K562 (cell line): ENCODE data around the gene HECA. TPM values are rescaled to one million over a fixed set of nuclear protein-coding genes. Genes with fewer than 3 reads are reported as not detected.

ENCODE experiments used
- ATAC-seq: fragments of 200-7000 bp; cut with Tn5 transposase; 3 replicates; pipeline ENCODE4 v1.9.1; 2020; ENCODE audit warnings: moderate library complexity
- BruUV-seq: library from RNA; stranded (reverse); fragments of 400-500 nt; replicated peaks from 2 replicates; lab custom pipeline; 2021; lab: Mats Ljungman, UMichigan
- CTCF ChIA-PET: fragments of 300-600 bp; formaldehyde crosslinking; extraction: SDS; loops from one replicate; lab custom pipeline; 2021; ENCODE audit warnings: low intra/inter-chr PET ratio; lab: Yijun Ruan, JAX
- POLR2A ChIA-PET: fragments of 300-600, 350-650 bp; sonication (Branson Sonifier 250); formaldehyde crosslinking; extraction: SDS; loops from one replicate; lab custom pipeline; 2021; ENCODE audit warnings: antibody characterized with exemption, inconsistent platforms; lab: Yijun Ruan, JAX
- DNase-seq, 4 experiments: peaks; one replicate each; pipeline versions ENCODE4 v3.0.0 to v3.0.0-alpha.2; 2011 to 2018; ENCODE audit warnings: low spot score in 3 of 4, mixed read lengths in 3 of 4; ENCODE audit errors: extremely low read depth in 1 of 4
- FAIRE-seq: peaks from 2 replicates; lab custom pipeline; 2011; peaks lifted over from hg19 to GRCh38; lab: Jason Lieb, UNC
- H2AFZ ChIP-seq: 2 replicates; pipeline ENCODE4 v1.6.0; 2011; ENCODE audit warnings: low read depth, low read length, control low read depth, inconsistent platforms
- H3K27ac ChIP-seq: fragments of 200-600 bp; 3 replicates; pipeline ENCODE4 v1.8.0; 2011; ENCODE audit warnings: low read depth, mild to moderate bottlenecking, control low read depth, inconsistent platforms, low read length, moderate library complexity, mixed read lengths; ENCODE audit errors: extremely low read depth
- H3K27me3 ChIP-seq, 2 experiments: fragments of 300-600 bp in 1 of 2; 2 replicates in 1 of 2; 3 replicates in 1 of 2; pipeline versions ENCODE4 v1.6.0 to v1.8.0; 2011; ENCODE audit warnings: inconsistent platforms in 2 of 2, low read length in 2 of 2, mild to moderate bottlenecking in 1 of 2, mixed read lengths in 1 of 2, moderate library complexity in 1 of 2; ENCODE audit not compliant: control insufficient read depth in 2 of 2, insufficient read depth in 2 of 2
- H3K36me3 ChIP-seq: fragments of 300-600 bp; 3 replicates; pipeline ENCODE4 v1.8.0; 2011; ENCODE audit warnings: mild to moderate bottlenecking, low read length, inconsistent platforms; ENCODE audit not compliant: control insufficient read depth, insufficient read depth
- H3K4me1 ChIP-seq, 2 experiments: fragments of 200-600 bp in 1 of 2; replicated peaks in 1 of 2; 2 replicates in 1 of 2; 3 replicates in 1 of 2; pipeline versions ENCODE4 v1.5.1 to v1.8.0; 2011; ENCODE audit warnings: inconsistent platforms in 2 of 2, low read length in 2 of 2, mild to moderate bottlenecking in 1 of 2, mixed read lengths in 1 of 2, moderate library complexity in 1 of 2; ENCODE audit not compliant: control insufficient read depth in 2 of 2, insufficient read depth in 2 of 2
- H3K4me2 ChIP-seq: 2 replicates; pipeline ENCODE4 v1.6.1; 2011; ENCODE audit warnings: low read length, control low read depth, inconsistent platforms, mixed read lengths; ENCODE audit not compliant: insufficient read depth
- H3K4me3 ChIP-seq: fragments of 200-600 bp; sonication (generic), shearing (Covaris generic); 2 replicates; pipeline ENCODE4 v1.5.1; 2016; ENCODE audit warnings: control low read depth, inconsistent platforms
- H3K79me2 ChIP-seq: fragments of 200-600 bp; 3 replicates; pipeline ENCODE4 v1.8.0; 2011; ENCODE audit warnings: low read length, inconsistent platforms; ENCODE audit not compliant: control insufficient read depth, insufficient read depth
- H3K9ac ChIP-seq, 2 experiments: 2 replicates each; pipeline versions ENCODE4 v1.6.0 to v1.6.1; 2011; ENCODE audit warnings: low read depth in 2 of 2, low read length in 2 of 2, control low read depth in 1 of 2, inconsistent platforms in 1 of 2, mild to moderate bottlenecking in 1 of 2, mixed read lengths in 1 of 2; ENCODE audit not compliant: insufficient read depth in 1 of 2
- H3K9me1 ChIP-seq: one replicate; pipeline ENCODE4 v1.6.0; 2011; ENCODE audit warnings: inconsistent platforms, mild to moderate bottlenecking, low read length, moderate library complexity; ENCODE audit not compliant: control insufficient read depth, insufficient read depth
- H3K9me3 ChIP-seq: replicated peaks from 2 replicates; pipeline ENCODE4 v1.5.1; 2011; ENCODE audit warnings: low read depth, low read length, inconsistent platforms; ENCODE audit not compliant: control insufficient read depth, insufficient read depth
- H4K20me1 ChIP-seq: replicated peaks from 2 replicates; pipeline ENCODE4 v1.6.1; 2011; ENCODE audit warnings: low read length, inconsistent platforms, mixed read lengths; ENCODE audit not compliant: control insufficient read depth, insufficient read depth
- CEBPB ChIP-seq: fragments of 450-650 bp; IDR thresholded peaks from 2 replicates; pipeline ENCODE4 v1.6.1; 2016; ENCODE audit warnings: missing genetic modification characterization, missing compliant biosample characterization
- CEBPG ChIP-seq, 3 experiments: fragments of 200-800 bp in 1 of 3; sonication (Bioruptor generic) in 1 of 3; sonication (generic) in 1 of 3; formaldehyde crosslinking in 1 of 3; IDR thresholded peaks in 2 of 3; conservative IDR thresholded peaks in 1 of 3; 2 replicates each; pipeline versions ENCODE4 v1.6.1 to v1.8.0; 2016 to 2022; ENCODE audit warnings: missing compliant biosample characterization in 2 of 3, missing genetic modification characterization in 2 of 3, mild to moderate bottlenecking in 1 of 3, missing genetic modification reagents in 1 of 3
- KLF16 ChIP-seq: IDR thresholded peaks from 2 replicates; pipeline ENCODE4 v1.6.1; 2016; ENCODE audit warnings: antibody characterized with exemption
- WGBS: fragments of 100-300 bp; shearing (Covaris generic); methylation state at CpG from one replicate; pipeline ENCODE4 v1.1.6; 2016; ENCODE audit warnings: low coverage, mixed read lengths; ENCODE audit not compliant: insufficient coverage; ENCODE audit errors: missing lambda C conversion rate; 5-methylcytosine and 5-hydroxymethylcytosine counted together
- in situ Hi-C: fragments of 300-500 bp; cut with MboI; formaldehyde crosslinking; loops from 4 replicates; pipeline ENCODE4 v1.15.0; 2018; ENCODE audit warnings: inconsistent platforms, mixed read lengths
- intact Hi-C: fragments of 100-400 bp; cut with micrococcal nuclease; formaldehyde crosslinking; loops from 2 replicates; pipeline ENCODE4 v1.14.2; 2022
- polyA plus RNA-seq, 8 experiments: library from polyadenylated mRNA; depleted of rRNA in 4 of 8; stranded (reverse) in 5 of 8; unstranded in 3 of 8; fragments of >200 nt; fragmentation: Nextera tagmentation in 2 of 8; fragmentation: Illumina TruSeq in 1 of 8; extraction: Ambion mirVana in 2 of 8; extraction: Trizol in 1 of 8; gene quantifications; 2 replicates each; pipeline versions ENCODE4 v1.2.1 to v1.2.3, GENCODE V29; 2011 to 2014; ENCODE audit warnings: inconsistent platforms in 1 of 8, missing spikeins in 1 of 8
- total RNA-seq, 7 experiments: library from RNA; depleted of rRNA in 6 of 7; stranded (reverse); fragments of >200 nt in 6 of 7; fragmentation: Illumina TruSeq in 2 of 7; extraction: Trizol in 2 of 7; gene quantifications; 2 replicates each; pipeline versions ENCODE4 v1.2.1 to v1.2.3, GENCODE V29; 2011 to 2021; ENCODE audit warnings: low replicate concordance in 1 of 7
- TF ChIP-seq, protein P1 (sequence below), 2 experiments: fragments of 450-650 bp in 1 of 2; sonication (generic) in 1 of 2; formaldehyde crosslinking in 1 of 2; IDR thresholded peaks in 1 of 2; conservative IDR thresholded peaks in 1 of 2; 2 replicates each; pipeline versions ENCODE4 v1.6.1 to v1.8.1; 2016 to 2023; ENCODE audit warnings: mild to moderate bottlenecking in 2 of 2, moderate library complexity in 2 of 2, inconsistent platforms in 1 of 2, missing genetic modification reagents in 1 of 2

The HECA gene
- total and polyA plus RNA-seq, 9 of the 15 experiments (the other 6 are each of a cell fraction or from before 2014, with no cell fraction given) = 0.31 to 2.3 (median 1.1) TPM

DNA sequence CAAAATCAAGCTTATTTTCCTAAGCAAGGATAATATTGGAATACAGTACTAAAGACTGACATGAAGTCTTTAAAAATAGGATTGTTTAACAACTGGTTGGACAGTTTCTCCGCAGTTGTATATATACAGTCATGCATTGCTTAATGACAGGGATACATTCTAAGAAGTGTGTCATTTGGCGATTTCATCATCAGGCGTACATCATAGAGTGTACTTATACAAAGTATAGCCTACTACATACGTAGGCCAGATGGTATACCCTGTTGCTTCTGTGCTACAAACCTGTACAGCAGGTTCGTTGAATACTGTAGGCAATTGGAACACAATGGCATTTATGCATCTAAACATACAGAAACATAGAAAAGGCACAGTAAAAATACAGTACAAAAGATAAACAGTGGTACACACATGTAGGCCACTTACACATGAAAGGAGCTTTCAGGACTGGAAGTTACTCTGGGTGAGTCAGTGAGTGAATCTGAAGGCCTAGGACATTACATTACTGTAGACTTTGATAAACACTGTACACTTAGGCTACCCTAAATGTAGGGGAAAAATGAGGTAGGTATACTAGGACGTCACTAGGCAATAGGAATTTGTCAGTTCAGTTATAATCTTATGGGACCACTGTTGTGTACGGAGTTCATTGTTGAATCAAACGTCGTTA, 20.1 kb downstream of the HECA start:
- Histone ChIP-seq H3K9me3 (no peaks in the 10 kb centered on the region), H4K20me1 (no peaks in the 10 kb centered on the region; the same call in 1 of the 2 replicates), H3K9ac (no peak overlapping the region), H3K4me1 (no peaks in the 10 kb centered on the region), H3K9me1 (no peaks in the 10 kb centered on the region), H3K4me3 (no peak overlapping the region), H3K27me3 (peaks cover 8 to 12% of the 10 kb centered on the region in 2 experiments; a peak in 4 of 5 replicates), H2AFZ (no peak overlapping the region), H3K4me2 (no peak overlapping the region), H3K36me3 (no peaks in the 10 kb centered on the region), H3K79me2 (no peaks in the 10 kb centered on the region), H3K27ac (no peak overlapping the region)
- FAIRE-seq (no peak), DNase-seq (no peak), ATAC-seq (no peak)
- TF ChIP-seq CEBPB (tag) = peak; percentile 27; the same call in 1 of the 2 replicates
- TF ChIP-seq, protein P1, sequence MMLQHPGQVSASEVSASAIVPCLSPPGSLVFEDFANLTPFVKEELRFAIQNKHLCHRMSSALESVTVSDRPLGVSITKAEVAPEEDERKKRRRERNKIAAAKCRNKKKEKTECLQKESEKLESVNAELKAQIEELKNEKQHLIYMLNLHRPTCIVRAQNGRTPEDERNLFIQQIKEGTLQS (IDR thresholded peaks at IDR 0.05) = peak; percentile 52; the same call in 1 of the 2 replicates
- TF ChIP-seq, protein P1 (CRISPR knock-in tag; conservative IDR thresholded peaks at IDR 0.05) = no peak
- no peak for TF ChIP-seq CEBPG (CRISPR knock-in tag; IDR thresholded peaks at IDR 0.05)
- peak; percentile 24 to 73; a peak in 3 of 4 replicates for TF ChIP-seq CEBPG (tag; conservative IDR thresholded peaks at IDR 0.05 in 1 of 2, IDR thresholded peaks at IDR 0.05 in 1 of 2)
- TF ChIP-seq KLF16 = no peak
- intact Hi-C loops (no loop called here), in situ Hi-C loops (no loop called here)
- CTCF ChIA-PET = no interaction called here
- POLR2A ChIA-PET = interaction anchor here (2.0 kb wide), 1 partner anchor 10 kb away, joined by 7 read pairs; no protein-coding TSS in a partner anchor
- BruUV-seq = no TSS peak
- WGBS = 5% methylated on average over 9 of the region's 9 CpGs
